GM12878 (cell line): Measurements from ENCODE around the gene CTNNA1. TPM values are rescaled to one million over a fixed set of nuclear protein-coding genes. Genes with fewer than 3 reads are reported as not detected.

Source experiments
- ATAC-seq: fragments of 200-7000 bp; cut with Tn5 transposase; 3 replicates; pipeline ENCODE4 v1.9.1; 2020; ENCODE audit warnings: mild to moderate bottlenecking, moderate library complexity
- BruUV-seq: library from RNA; stranded (reverse); fragments of 400-500 nt; replicated peaks from 2 replicates; lab custom pipeline; 2021; lab: Mats Ljungman, UMichigan
- CTCF ChIA-PET: fragments of 300-600 bp; sonication (Branson Sonifier 250); formaldehyde crosslinking; extraction: SDS; loops from one replicate; lab custom pipeline; 2021; ENCODE audit warnings: inconsistent platforms; lab: Yijun Ruan, JAX
- POLR2A ChIA-PET: fragments of 350-600 bp; formaldehyde crosslinking; extraction: SDS; loops from one replicate; lab custom pipeline; 2021; ENCODE audit warnings: inconsistent platforms; lab: Charles Lee
- RAD21 ChIA-PET: fragments of 300-600 bp; sonication (Branson Sonifier 250); formaldehyde crosslinking; loops from one replicate; lab custom pipeline; 2023; ENCODE audit warnings: antibody characterized with exemption; ENCODE audit not compliant: unreplicated experiment; lab: Charles Lee
- SMC1A ChIA-PET: fragments of 300-600 bp; sonication (Branson Sonifier 250); formaldehyde crosslinking; loops from one replicate; lab custom pipeline; 2023; ENCODE audit not compliant: unreplicated experiment, uncharacterized antibody; lab: Charles Lee
- DNase-seq: peaks from one replicate; pipeline ENCODE4 v3.0.0-alpha.2; 2011; ENCODE audit warnings: low read depth, low spot score
- FAIRE-seq: peaks from 3 replicates; lab custom pipeline; 2011; peaks lifted over from hg19 to GRCh38; lab: Jason Lieb, UNC
- H2AFZ ChIP-seq: 2 replicates; pipeline ENCODE4 v1.6.0; 2011; ENCODE audit warnings: low read depth, low read length, control low read depth; ENCODE audit not compliant: control insufficient read depth
- H3K27ac ChIP-seq: 2 replicates; pipeline ENCODE4 v1.5.1; 2011; ENCODE audit warnings: control low read depth; ENCODE audit not compliant: control insufficient read depth, insufficient read depth
- H3K27me3 ChIP-seq, 2 experiments: replicated peaks in 1 of 2; 2 replicates each; pipeline versions ENCODE4 v1.6.0 to v1.6.1; 2011; ENCODE audit warnings: low read length in 1 of 2; ENCODE audit not compliant: control insufficient read depth in 2 of 2, insufficient read depth in 2 of 2
- H3K36me3 ChIP-seq, 2 experiments: 2 replicates each; pipeline ENCODE4 v1.5.1; 2011; ENCODE audit warnings: low read length in 1 of 2; ENCODE audit not compliant: control insufficient read depth in 2 of 2, insufficient read depth in 2 of 2
- H3K4me1 ChIP-seq: 2 replicates; pipeline ENCODE4 v1.6.1; 2011; ENCODE audit warnings: mild to moderate bottlenecking, low read length, moderate library complexity, mixed read lengths; ENCODE audit not compliant: control insufficient read depth, insufficient read depth
- H3K4me2 ChIP-seq: 2 replicates; pipeline ENCODE4 v1.6.0; 2011; ENCODE audit warnings: control low read depth; ENCODE audit not compliant: control insufficient read depth, insufficient read depth
- H3K4me3 ChIP-seq: fragments of 200-600 bp; sonication (generic); 2 replicates; pipeline ENCODE4 v1.5.1; 2016
- H3K79me2 ChIP-seq: 2 replicates; pipeline ENCODE4 v1.6.0; 2011; ENCODE audit warnings: low read length; ENCODE audit not compliant: control insufficient read depth, insufficient read depth
- H3K9ac ChIP-seq: 2 replicates; pipeline ENCODE4 v1.8.0; 2011; ENCODE audit warnings: low read length, control low read depth, mixed read lengths; ENCODE audit not compliant: control insufficient read depth, insufficient read depth
- H3K9me3 ChIP-seq: replicated peaks from 3 replicates; pipeline ENCODE4 v1.5.1; 2011; ENCODE audit warnings: mild to moderate bottlenecking, low read length; ENCODE audit not compliant: control insufficient read depth, insufficient read depth
- H4K20me1 ChIP-seq: 2 replicates; pipeline ENCODE4 v1.6.0; 2011; ENCODE audit not compliant: control insufficient read depth, insufficient read depth
- CREM ChIP-seq: IDR thresholded peaks from 2 replicates; pipeline ENCODE4 v1.6.1; 2014; ENCODE audit warnings: antibody characterized with exemption, low read depth
- CTCF ChIP-seq, 3 experiments: IDR thresholded peaks in 2 of 3; conservative IDR thresholded peaks in 1 of 3; 2 replicates each; pipeline ENCODE4 v1.5.1; 2011; ENCODE audit warnings: low read depth in 3 of 3, low read length in 3 of 3, mild to moderate bottlenecking in 3 of 3, control low read depth in 2 of 3, moderate library complexity in 2 of 3, inconsistent platforms in 1 of 3, mixed read lengths in 1 of 3; ENCODE audit not compliant: control insufficient read depth in 2 of 3, insufficient read depth in 1 of 3; ENCODE audit errors: extremely low read depth in 1 of 3
- ESRRA ChIP-seq: IDR thresholded peaks from 2 replicates; pipeline ENCODE4 v1.6.1; 2012; ENCODE audit warnings: mild to moderate bottlenecking, low read length, improper control_type of control experiment
- WGBS: methylation state at CpG from one replicate; pipeline ENCODE4 v1.1.6; 2016; ENCODE audit warnings: low lambda C conversion rate; ENCODE audit not compliant: insufficient replicate concordance, insufficient coverage; ENCODE audit errors: missing lambda C conversion rate; 5-methylcytosine and 5-hydroxymethylcytosine counted together
- in situ Hi-C: fragments of 300-500 bp; cut with MboI; formaldehyde crosslinking; loops from 9 replicates; pipeline ENCODE4 v1.14.3; 2018; ENCODE audit warnings: mixed read lengths
- intact Hi-C: fragments of 100-400 bp; cut with micrococcal nuclease; formaldehyde crosslinking; loops from one replicate; pipeline ENCODE4 v1.14.2; 2022; ENCODE audit not compliant: unreplicated experiment
- polyA plus RNA-seq, 11 experiments: library from polyadenylated mRNA; depleted of rRNA in 4 of 11; unstranded in 6 of 11; stranded (reverse) in 5 of 11; fragments of >200 nt; fragmentation: Nextera tagmentation in 4 of 11; fragmentation: Illumina TruSeq in 1 of 11; extraction: Ambion mirVana in 4 of 11; extraction: Trizol in 1 of 11; gene quantifications; 1 replicate in 1 of 11; 2 replicates in 10 of 11; pipeline versions ENCODE4 v1.2.1 to v1.2.3, GENCODE V29; 2011 to 2016; ENCODE audit warnings: inconsistent platforms in 2 of 11, missing spikeins in 2 of 11, low read depth in 1 of 11
- total RNA-seq, 4 experiments: library from RNA; depleted of rRNA in 3 of 4; stranded (reverse); fragments of >200 nt in 3 of 4; fragmentation: Illumina TruSeq in 1 of 4; extraction: Trizol in 1 of 4; gene quantifications; 2 replicates each; pipeline versions ENCODE4 v1.2.1 to v1.2.3, GENCODE V29; 2013 to 2021

The CTNNA1 gene
- total and polyA plus RNA-seq, 10 of the 15 experiments (the other 5 are each of a cell fraction or from before 2014, with no cell fraction given): 32.6 to 104 (median 57.7) TPM

GRCh38 chr5:138945421-138946240 is 192.4 kb downstream of the CTNNA1 start:
- ATAC-seq (no peak), DNase-seq (no peak), FAIRE-seq (no peak)
- intact Hi-C loops (no loop called here), in situ Hi-C loops (no loop called here)
- no peak overlapping the region for H3K27ac ChIP-seq
- RAD21 ChIA-PET: no interaction called here
- no peaks in the 10 kb centered on the region for H3K27me3 ChIP-seq
- TF ChIP-seq ESRRA (no peak), CTCF (IDR thresholded peaks at IDR 0.05 in 2 of 3, conservative IDR thresholded peaks at IDR 0.05 in 1 of 3; ENCODE audit: control insufficient read depth in 2 of 3, extremely low read depth in 1 of 3, insufficient read depth in 1 of 3, low read depth in 3 of 3, low read length in 3 of 3) (0 out of 6 replicates have a peak, but pooled peaks of 1 of the 3 experiments have one; percentile 0)
- 93% methylated on average over 23 of the region's 23 CpGs for WGBS
- no peaks in the 10 kb centered on the region for H3K9me3 ChIP-seq
- peaks cover 0 to 4% of the 10 kb centered on the region in 2 experiments; a peak in 2 of 4 replicates for H3K36me3 ChIP-seq
- no TSS peak for BruUV-seq
- H3K9ac ChIP-seq: no peak overlapping the region
- CTCF ChIA-PET: interaction anchor here (1.9 kb wide), 1 partner anchor 156 kb away, joined by 7 read pairs; no protein-coding TSS in a partner anchor
- no peak overlapping the region for H2AFZ ChIP-seq
- H3K4me2 ChIP-seq: no peak overlapping the region
- SMC1A ChIA-PET: no interaction called here
- POLR2A ChIA-PET: no interaction called here
- no peaks in the 10 kb centered on the region for H3K79me2 ChIP-seq
- H4K20me1 ChIP-seq: no peaks in the 10 kb centered on the region
- no peaks in the 10 kb centered on the region for H3K4me1 ChIP-seq
- no peak overlapping the region for H3K4me3 ChIP-seq

- TF ChIP-seq CREM: no peak
- CTCF ChIA-PET: interaction anchor here (1.9 kb wide), 1 partner anchor 157 kb away, joined by 7 read pairs; no protein-coding TSS in a partner anchor
- Histone ChIP-seq H4K20me1 (no peaks in the 10 kb centered on the region), H3K4me3 (no peak overlapping the region), H3K79me2 (no peaks in the 10 kb centered on the region), H3K4me2 (no peak overlapping the region), H3K36me3 (peaks cover 2 to 4% of the 10 kb centered on the region in 2 experiments; a peak in 3 of 4 replicates), H2AFZ (no peak overlapping the region), H3K9me3 (no peaks in the 10 kb centered on the region), H3K9ac (no peak overlapping the region), H3K4me1 (no peaks in the 10 kb centered on the region), H3K27me3 (no peaks in the 10 kb centered on the region), H3K27ac (no peak overlapping the region)
- ATAC-seq (no peak), DNase-seq (no peak), FAIRE-seq (no peak)
- no TSS peak for BruUV-seq
- in situ Hi-C loops (no loop called here), intact Hi-C loops (no loop called here)
- POLR2A ChIA-PET: no interaction called here
- WGBS: 99% methylated on average over 8 of the region's 8 CpGs
- SMC1A ChIA-PET: no interaction called here
- RAD21 ChIA-PET: no interaction called here
These were observed 193.0 kb downstream of the CTNNA1 start for GRCh38 chr5:138946241-138946623.
